HG02610 (cell line): ENCODE results near the gene MCM3AP.

Source experiments
- ATAC-seq: cut with Tn5 transposase; IDR thresholded peaks from one replicate; pipeline ENCODE4 v1.9.1; 2021; ENCODE audit warnings: mild to moderate bottlenecking, moderate library complexity; ENCODE audit not compliant: unreplicated experiment

Gene MCM3AP

GRCh38 chr21:46220275-46220810 lies 65.1 kb downstream of the MCM3AP start:
- no peak for ATAC-seq

GRCh38 chr21:46219591-46220239 lies 65.7 kb downstream of the MCM3AP start:
- no peak for ATAC-seq

- ATAC-seq, result no peak
These were observed 66.4 kb downstream of the MCM3AP start for GRCh38 chr21:46218906-46219590.

- no peak for ATAC-seq
These were observed 67.8 kb downstream of the MCM3AP start for GRCh38 chr21:46217511-46218196.

DNA sequence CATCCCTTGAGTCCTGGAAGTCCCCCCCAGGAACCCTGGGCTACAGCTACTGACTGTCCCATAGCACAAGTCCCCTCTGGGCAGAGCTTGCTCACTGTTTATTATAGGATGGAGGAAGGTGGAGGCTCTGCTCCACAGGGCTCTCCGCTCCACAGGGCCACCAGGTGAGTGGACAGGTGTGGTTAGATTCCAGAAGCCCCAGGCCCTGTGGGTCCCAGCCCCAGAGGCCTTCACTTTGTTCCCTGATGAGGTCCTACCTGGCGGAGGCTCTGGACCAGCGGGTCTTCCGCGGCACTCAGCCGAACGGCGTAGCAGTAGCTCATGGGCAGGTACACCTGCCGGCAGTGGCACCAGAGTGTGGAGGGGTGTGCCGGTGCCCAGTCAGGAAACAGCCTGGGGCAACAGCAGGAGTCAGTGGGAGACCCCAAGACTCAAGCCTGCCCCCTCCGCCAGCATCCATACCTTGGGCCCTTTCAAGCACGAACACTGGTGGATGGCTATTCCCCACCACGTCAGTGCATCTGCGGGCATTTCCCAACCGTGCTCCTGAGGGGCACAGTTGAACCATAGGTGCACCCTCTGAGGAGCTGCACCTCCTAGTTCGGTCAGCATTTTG lies 69.2 kb downstream of the MCM3AP start:
- no peak for ATAC-seq

DNA sequence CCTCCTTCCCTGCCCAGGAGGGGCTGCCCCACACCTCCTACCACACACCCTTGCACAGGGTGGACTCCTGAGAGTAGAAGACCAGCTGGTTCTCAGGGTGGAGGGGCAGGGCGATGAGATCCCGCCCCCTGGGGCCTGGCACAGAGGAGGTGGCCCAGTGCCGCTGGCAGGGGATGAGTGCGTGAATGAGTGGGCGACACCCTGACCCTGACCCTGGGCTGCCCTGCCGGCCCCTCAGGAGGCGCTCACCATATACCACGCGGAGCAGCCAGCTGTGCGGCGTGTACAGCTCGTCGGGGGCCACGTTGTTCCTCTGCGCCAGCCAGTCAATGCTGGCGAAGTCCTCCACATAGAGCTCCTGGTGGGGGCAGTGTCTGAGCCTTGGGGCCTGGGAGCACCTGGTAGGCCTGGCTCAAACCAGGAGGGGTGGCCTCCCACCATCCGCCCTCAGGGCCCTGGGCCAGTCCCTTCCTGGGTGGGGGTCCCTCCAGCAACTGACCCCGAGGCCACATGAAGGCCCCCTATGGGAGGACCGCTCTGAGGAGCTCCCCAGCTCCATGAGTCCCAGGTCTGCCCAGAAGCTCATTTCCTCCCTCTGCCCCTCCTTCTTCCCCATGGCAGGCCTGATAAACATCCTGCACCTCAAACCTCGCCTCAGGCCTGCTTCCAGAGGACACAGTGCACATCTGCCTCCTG lies 69.8 kb downstream of the MCM3AP start:
- no peak for ATAC-seq

DNA sequence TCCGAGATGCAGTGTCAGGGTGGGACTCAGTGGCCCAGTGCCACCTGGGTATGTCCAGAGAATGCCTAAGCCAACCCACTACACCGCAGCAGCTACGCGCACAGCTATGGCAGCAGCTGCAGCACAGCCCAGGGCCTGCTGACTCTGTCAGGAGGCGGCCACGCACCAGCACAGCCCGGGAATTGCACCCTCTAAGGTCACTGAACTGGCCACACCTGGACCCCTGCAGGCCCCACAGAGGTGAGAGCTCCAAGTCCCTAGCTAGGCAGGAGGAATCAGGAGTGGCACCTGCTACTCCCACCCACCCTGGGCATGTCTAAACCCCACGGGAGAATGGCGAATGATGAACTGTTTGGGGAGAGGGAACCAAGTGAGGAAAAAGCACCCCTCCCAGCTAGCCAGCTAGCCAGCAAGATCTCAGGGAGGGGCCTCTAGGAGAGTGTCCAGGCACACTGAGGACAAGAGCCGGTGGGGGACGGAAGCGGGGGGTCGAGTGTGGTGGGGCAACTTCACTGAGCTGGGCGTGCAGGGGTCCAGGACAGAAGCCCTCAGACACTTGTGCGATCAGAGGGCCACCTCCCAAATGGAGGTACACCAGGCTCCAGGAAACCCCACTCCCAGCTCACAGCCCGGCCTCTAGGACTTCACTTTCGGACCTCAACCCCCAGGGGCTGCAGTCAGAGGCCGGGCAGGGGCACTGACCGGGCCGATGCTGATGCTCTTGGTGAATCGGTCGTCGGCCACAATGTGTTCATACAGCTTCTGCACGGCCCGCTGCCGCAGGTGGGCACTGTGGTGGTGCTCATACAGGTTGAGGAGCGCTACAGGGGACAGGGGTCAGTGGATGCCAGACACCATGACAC lies 70.7 kb downstream of the MCM3AP start:
- no peak for ATAC-seq

DNA sequence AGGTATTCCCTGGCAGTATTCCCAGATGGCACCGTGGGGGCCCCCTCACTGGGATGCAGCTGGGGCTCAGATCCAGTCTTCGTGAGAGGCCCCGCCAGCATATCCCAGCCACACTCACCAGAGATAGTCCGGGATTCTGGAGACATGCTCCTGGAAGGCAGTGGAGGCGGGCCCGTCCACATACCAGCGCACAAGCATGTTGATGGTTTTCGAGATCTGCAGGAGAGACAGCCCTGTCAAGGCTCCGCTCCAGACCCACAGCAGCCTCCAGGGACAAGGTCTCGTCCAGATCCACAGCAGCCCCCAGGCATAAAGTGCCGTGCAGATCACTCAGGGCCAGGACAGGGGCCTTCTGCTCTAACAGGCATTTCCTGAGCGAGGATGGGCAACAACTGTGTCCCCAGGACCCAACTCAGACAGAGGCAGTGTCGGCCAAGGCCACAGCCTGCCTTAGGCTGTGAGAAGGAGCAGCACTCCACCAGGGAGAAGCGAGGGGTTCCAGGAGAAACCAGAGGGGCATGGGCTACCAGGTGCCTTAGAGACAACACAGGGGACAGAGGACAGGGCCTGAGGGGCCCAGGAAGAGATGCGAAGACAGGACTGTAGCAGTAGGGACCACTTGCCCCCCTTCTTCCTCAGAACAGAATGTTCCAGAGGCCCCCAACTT lies 71.7 kb downstream of the MCM3AP start:
- no peak for ATAC-seq

DNA sequence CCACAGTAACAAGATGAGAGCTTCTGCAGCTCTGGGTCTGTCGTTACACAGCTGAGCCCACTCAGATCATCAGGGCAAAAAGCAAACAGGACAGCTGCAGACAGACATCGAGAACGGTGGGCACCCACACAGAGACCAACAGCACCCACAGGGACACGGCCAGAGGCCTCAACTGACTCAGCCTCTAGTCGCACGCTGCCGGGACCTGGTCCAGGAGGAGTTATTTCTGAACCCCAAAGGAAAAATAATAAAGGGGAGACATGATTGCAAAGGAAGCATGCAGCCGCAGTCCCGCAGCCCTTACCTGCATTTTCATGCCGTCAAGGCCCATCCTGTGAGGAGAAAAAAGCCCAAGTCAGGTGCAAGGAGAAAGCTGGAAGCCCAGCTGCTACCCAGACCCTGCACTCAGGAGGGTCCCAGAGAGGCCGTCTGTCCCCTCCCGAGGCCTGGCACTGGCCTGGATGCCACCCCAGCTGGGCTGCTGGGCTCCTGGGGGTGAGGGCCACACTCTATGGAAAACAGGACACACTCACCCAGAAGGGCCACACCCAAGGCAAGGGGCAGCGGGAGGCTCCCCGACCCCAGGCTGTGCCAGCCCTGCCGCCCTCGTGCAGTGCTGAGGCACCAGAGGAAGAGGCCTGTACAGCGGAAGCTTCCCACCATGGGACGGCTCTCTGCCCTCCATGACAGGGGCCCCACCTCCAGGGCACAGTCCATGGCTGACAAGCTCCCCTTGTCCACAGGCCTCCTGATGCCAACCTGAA lies 72.5 kb downstream of the MCM3AP start:
- no peak for ATAC-seq

GRCh38 chr21:46211786-46212720 lies 73.4 kb downstream of the MCM3AP start:
- no peak for ATAC-seq

- no peak for ATAC-seq
These were observed 74.0 kb downstream of the MCM3AP start for GRCh38 chr21:46211376-46211775.

DNA sequence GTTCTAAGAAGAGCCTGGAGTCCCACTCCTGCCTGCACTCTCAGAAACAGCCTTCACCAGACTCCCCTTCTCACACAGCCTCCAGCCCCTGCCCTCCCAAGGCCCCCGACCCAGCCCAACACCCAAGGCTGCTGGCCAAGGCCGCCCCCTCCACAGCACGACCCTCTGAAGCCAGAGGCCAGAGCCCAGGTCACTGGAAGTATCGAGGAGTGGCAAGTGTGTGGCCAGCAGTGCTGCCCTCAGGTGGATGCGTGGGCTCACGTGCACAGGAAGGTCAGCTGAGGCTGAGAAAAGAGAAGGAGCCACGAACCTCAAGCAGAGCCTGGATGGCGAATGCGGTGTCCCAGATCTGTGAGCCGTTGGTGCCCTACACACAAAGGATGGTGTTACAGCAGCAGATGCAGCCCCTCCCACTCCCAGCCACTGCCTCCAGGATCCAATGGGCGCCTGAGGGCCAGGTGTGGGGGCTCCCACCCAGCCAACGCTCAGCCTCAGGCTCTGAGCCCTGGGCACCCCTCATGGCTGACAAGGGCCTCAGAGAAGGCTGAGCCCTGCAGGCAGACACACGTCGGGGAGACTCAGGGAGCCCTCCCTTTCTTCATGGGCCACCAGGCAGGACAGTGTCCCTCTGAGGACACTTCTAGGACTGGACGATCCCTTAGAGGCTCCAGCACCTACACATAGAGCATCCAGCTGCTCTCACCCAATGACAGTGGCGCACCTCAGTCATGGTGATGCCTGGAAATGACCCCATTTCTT lies 74.9 kb downstream of the MCM3AP start:
- no peak for ATAC-seq

- no peak for ATAC-seq
These were observed 76.4 kb downstream of the MCM3AP start for GRCh38 chr21:46208761-46209721.

DNA sequence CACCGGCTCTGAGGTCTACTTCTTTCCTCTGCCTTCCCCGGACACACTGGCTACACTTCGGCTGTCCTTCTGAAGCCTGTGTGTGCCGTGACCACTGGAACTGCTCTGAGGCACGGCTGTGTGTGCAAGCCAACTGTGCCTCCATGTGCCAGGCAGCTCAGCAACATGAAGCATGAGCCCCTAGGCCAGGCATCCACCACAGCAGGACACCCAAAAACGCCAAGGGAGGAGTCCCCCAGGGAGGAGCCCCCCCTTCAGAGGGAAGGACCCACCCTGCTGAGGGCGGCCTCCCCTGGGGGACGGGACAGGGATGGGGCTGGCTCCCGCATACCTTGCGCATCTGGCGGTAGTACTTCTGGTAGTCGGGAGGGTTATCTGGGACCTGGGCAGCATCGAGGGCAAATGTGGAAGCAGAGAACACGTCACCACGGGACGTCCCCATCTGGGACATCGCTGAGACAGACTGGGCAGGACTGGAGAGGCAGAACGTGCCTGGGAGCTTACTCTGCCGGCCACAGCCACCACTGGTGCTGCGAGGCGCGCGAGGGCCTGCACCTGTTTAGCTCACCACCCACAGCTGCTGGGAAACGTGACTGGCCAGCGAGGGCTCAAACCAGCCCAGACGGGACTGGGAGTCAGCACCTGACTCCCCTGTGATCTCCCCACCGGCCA lies 77.4 kb downstream of the MCM3AP start:
- no peak for ATAC-seq
